Mucosa of descending colon (tissue), 3 donors: ENCODE data around the gene VEZF1. TPM values are rescaled to one million over a fixed set of nuclear protein-coding genes. Genes with fewer than 3 reads are reported as not detected.

Experiments used
- ATAC-seq: fragments of 200-7000 bp; cut with Tn5 transposase; one replicate; pipeline ENCODE4 v1.9.1; 2020; ENCODE audit warnings: mild to moderate bottlenecking, moderate library complexity
- DNase-seq, 3 donors: peaks; one replicate each; pipeline ENCODE4 v3.0.0-alpha.2; 2020
- H3K36me3 ChIP-seq: fragments of 200-600 bp; one replicate; pipeline ENCODE4 v1.8.0; 2021; ENCODE audit warnings: low read depth, mild to moderate bottlenecking
- H3K4me1 ChIP-seq: fragments of 200-600 bp; one replicate; pipeline ENCODE4 v1.8.0; 2021; ENCODE audit warnings: low read depth, mild to moderate bottlenecking
- H3K4me3 ChIP-seq: fragments of 200-600 bp; one replicate; pipeline ENCODE4 v1.8.0; 2021; ENCODE audit warnings: mild to moderate bottlenecking
- H3K9me3 ChIP-seq: fragments of 200-600 bp; one replicate; pipeline ENCODE4 v1.8.0; 2021; ENCODE audit warnings: mild to moderate bottlenecking
- CTCF ChIP-seq: fragments of 200-600 bp; IDR thresholded peaks from one replicate; pipeline ENCODE4 v1.8.0; 2022; ENCODE audit warnings: antibody characterized with exemption, mild to moderate bottlenecking
- intact Hi-C, 2 donors: fragments of 100-400 bp; cut with DNase I in 1 of 2; cut with micrococcal nuclease in 1 of 2; formaldehyde crosslinking; loops; one replicate each; pipeline versions ENCODE4 v1.11.0 to v1.11.1; 2022; cut with DNase I, micrococcal nuclease
- total RNA-seq, 3 donors: library from RNA; stranded (reverse); fragmentation: NEBNext Ultra II Directional in 2 of 3; extraction: Animal tissue kit (Norgen Biotek cat#: 25700) in 2 of 3; gene quantifications; one replicate each; pipeline versions ENCODE4 v1.2.1 to v1.2.4, GENCODE V29; 2021 to 2023
- donor health status: DM: no; HTN: no; CAD: no; lungs with moderate emphysema.
- donor health status: DM: no; HTN: no; CAD: no.
- donor health status: DM: no; HTN: yes; CAD: no.

VEZF1 gene
- total RNA-seq, 3 donors from 2014 or later: 48.1 to 107 (median 48.9) TPM

- Histone ChIP-seq H3K36me3 (no peaks in the 10 kb centered on the region), H3K4me1 (peaks cover 34% of the 10 kb centered on the region), H3K4me3 (no peak overlapping the region), H3K9me3 (no peaks in the 10 kb centered on the region)
- TF ChIP-seq CTCF: no peak
- intact Hi-C loops: no loop called here
- DNase-seq (no peak), ATAC-seq (no peak)
Observed at GRCh38 chr17:57924677-57925076, 63.4 kb downstream of the VEZF1 start.

Other genes starting within 250 kb of the VEZF1 start
- not detected for gene CCDC182, start 243.0 kb downstream of the VEZF1 start, total RNA-seq
- gene MRPS23, start 138.2 kb downstream of the VEZF1 start, total RNA-seq: 10 to 100 TPM; 15.1 to 27.2 (median 24.0) TPM
- 10 to 100 TPM; 23.5 to 46.8 (median 23.6) TPM for gene CUEDC1, start 32.8 kb downstream of the VEZF1 start, total RNA-seq
- gene SRSF1, start 19.0 kb upstream of the VEZF1 start, total RNA-seq: 100 to 1,000 TPM; 150 to 188 (median 184) TPM
- 10 to 100 TPM; 33.9 to 53.2 (median 33.9) TPM for gene DYNLL2, start 95.2 kb upstream of the VEZF1 start, total RNA-seq
- gene OR4D1, start 160.1 kb upstream of the VEZF1 start, total RNA-seq: not detected
- gene OR4D2, start 178.7 kb upstream of the VEZF1 start, total RNA-seq: not detected
- gene EPX, start 204.5 kb upstream of the VEZF1 start, total RNA-seq: not detected
- gene MKS1, start 231.0 kb upstream of the VEZF1 start, total RNA-seq: 10 to 100 TPM; 12.9 to 18.5 (median 14.7) TPM